Activated naive CD8-positive, alpha-beta T cell treated with anti-CD3 and anti-CD28 coated beads, Interleukin-2, amount 50 U/mL, for 24 hours (primary cell): ENCODE results near the gene DGKZ.

Experiments used
- ATAC-seq: fragments of 150-1000 bp; cut with Tn5 transposase; one replicate; pipeline ENCODE4 v1.10.0; 2021
- DNase-seq: peaks from one replicate; pipeline ENCODE4 v3.0.0; 2021
- H3K27ac Mint-ChIP-seq: one replicate; pipeline ENCODE4 v1.8.0; 2021; ENCODE audit warnings: mild to moderate bottlenecking, mixed read lengths
- H3K27me3 Mint-ChIP-seq: one replicate; pipeline ENCODE4 v1.8.0; 2021; ENCODE audit warnings: mixed read lengths
- H3K36me3 Mint-ChIP-seq: one replicate; pipeline ENCODE4 v1.8.0; 2021; ENCODE audit warnings: low read depth, mixed read lengths
- H3K4me1 Mint-ChIP-seq: one replicate; pipeline ENCODE4 v1.8.0; 2021; ENCODE audit warnings: mixed read lengths
- H3K4me3 Mint-ChIP-seq: one replicate; pipeline ENCODE4 v1.8.0; 2021; ENCODE audit warnings: mild to moderate bottlenecking, moderate library complexity, mixed read lengths
- H3K9me3 Mint-ChIP-seq: one replicate; pipeline ENCODE4 v1.8.0; 2021; ENCODE audit warnings: mixed read lengths

DGKZ gene

GRCh38 chr11:46420513-46420912 lies 73.2 kb downstream of the DGKZ start:
- H3K4me3 Mint-ChIP-seq: no peak overlapping the region
- ATAC-seq: peak; percentile 82
- no peak for DNase-seq
- no peak overlapping the region for H3K27ac Mint-ChIP-seq
- peaks cover 16% of the 10 kb centered on the region for H3K4me1 Mint-ChIP-seq
- H3K27me3 Mint-ChIP-seq: no peaks in the 10 kb centered on the region
- peaks cover 12% of the 10 kb centered on the region for H3K36me3 Mint-ChIP-seq
- H3K9me3 Mint-ChIP-seq: no peaks in the 10 kb centered on the region

- Mint-ChIP-seq H3K4me3 (no peak overlapping the region), H3K36me3 (peaks cover 12% of the 10 kb centered on the region), H3K27ac (no peak overlapping the region), H3K4me1 (peaks cover 11% of the 10 kb centered on the region), H3K27me3 (no peaks in the 10 kb centered on the region), H3K9me3 (no peaks in the 10 kb centered on the region)
- ATAC-seq: no peak
- no peak for DNase-seq
These were observed 74.1 kb downstream of the DGKZ start for GRCh38 chr11:46421257-46421880.

GRCh38 chr11:46422588-46422987 lies 75.3 kb downstream of the DGKZ start:
- H3K36me3 Mint-ChIP-seq: peaks cover 10% of the 10 kb centered on the region
- H3K4me1 Mint-ChIP-seq: peaks cover 11% of the 10 kb centered on the region

GRCh38 chr11:46426233-46426991 lies 79.1 kb downstream of the DGKZ start:
- H3K36me3 Mint-ChIP-seq: peaks cover 19% of the 10 kb centered on the region
- H3K27me3 Mint-ChIP-seq: no peaks in the 10 kb centered on the region
- H3K9me3 Mint-ChIP-seq: no peaks in the 10 kb centered on the region
- H3K27ac Mint-ChIP-seq: no peak overlapping the region
- no peak overlapping the region for H3K4me3 Mint-ChIP-seq
- ATAC-seq: no peak
- H3K4me1 Mint-ChIP-seq: no peaks in the 10 kb centered on the region
- no peak for DNase-seq

More at GRCh38 chr11:46422588-46422987, 75.3 kb downstream of the DGKZ start:
- Mint-ChIP-seq H3K27ac (no peak overlapping the region), H3K27me3 (no peaks in the 10 kb centered on the region), H3K9me3 (no peaks in the 10 kb centered on the region), H3K4me3 (no peak overlapping the region)
- DNase-seq: no peak
- no peak for ATAC-seq

- no peaks in the 10 kb centered on the region for H3K4me1 Mint-ChIP-seq
- no peaks in the 10 kb centered on the region for H3K27me3 Mint-ChIP-seq
- H3K4me3 Mint-ChIP-seq: no peak overlapping the region
- ATAC-seq (no peak), DNase-seq (no peak)
- peaks cover 17% of the 10 kb centered on the region for H3K36me3 Mint-ChIP-seq
- H3K9me3 Mint-ChIP-seq: no peaks in the 10 kb centered on the region
- no peak overlapping the region for H3K27ac Mint-ChIP-seq
These were observed 80.1 kb downstream of the DGKZ start for GRCh38 chr11:46427364-46427763.

GRCh38 chr11:46429717-46430116 lies 82.5 kb downstream of the DGKZ start:
- Mint-ChIP-seq H3K4me3 (no peak overlapping the region), H3K36me3 (peaks cover 19% of the 10 kb centered on the region), H3K27ac (no peak overlapping the region), H3K27me3 (no peaks in the 10 kb centered on the region), H3K9me3 (no peaks in the 10 kb centered on the region), H3K4me1 (no peaks in the 10 kb centered on the region)
- no peak for DNase-seq
- ATAC-seq: no peak
